Ovary (tissue), 9 donors: ENCODE measurements around the gene TNFRSF1B. TPM values are rescaled to one million over a fixed set of nuclear protein-coding genes. Genes with fewer than 3 reads are reported as not detected.

Source experiments
- DNase-seq, 5 donors: peaks; one replicate each; pipeline ENCODE4 v3.0.0-alpha.2; 2019 to 2020
- H3K27ac ChIP-seq, 2 donors: fragments of 200-600 bp; one replicate each; pipeline versions ENCODE4 v1.5.1 to v1.8.0; 2019 to 2022
- H3K27me3 ChIP-seq: fragments of 200-600 bp; one replicate; pipeline ENCODE4 v1.8.0; 2022
- H3K36me3 ChIP-seq: fragments of 200-600 bp; sonication (generic); one replicate; pipeline ENCODE4 v1.5.1; 2019
- H3K4me1 ChIP-seq: one replicate; pipeline ENCODE4 v1.8.1; 2013; ENCODE audit warnings: mild to moderate bottlenecking, moderate library complexity; ENCODE audit not compliant: insufficient read depth
- H3K4me3 ChIP-seq: fragments of 200-600 bp; sonication (generic); one replicate; pipeline ENCODE4 v1.5.1; 2017
- H3K9me3 ChIP-seq, 2 donors: fragments of 200-600 bp in 1 of 2; sonication (generic) in 1 of 2; one replicate each; pipeline versions ENCODE4 v1.5.1 to v1.8.1; 2013 to 2019; ENCODE audit warnings: mild to moderate bottlenecking in 1 of 2, moderate library complexity in 1 of 2
- EP300 ChIP-seq: sonication (generic); formaldehyde crosslinking; IDR thresholded peaks from one replicate; pipeline ENCODE4 v1.6.1; 2017; ENCODE audit warnings: antibody characterized with exemption
- POLR2A ChIP-seq: fragments of 450-650 bp; IDR thresholded peaks from one replicate; pipeline ENCODE4 v1.6.1; 2017; ENCODE audit warnings: antibody characterized with exemption, mild to moderate bottlenecking, moderate library complexity
- WGBS, 3 donors: extraction: QIAGEN DNeasy Blood & Tissue Kit in 1 of 3; methylation state at CpG; one replicate each; pipeline versions ENCODE4 v1.1.5 to v1.1.7; 2013 to 2017; 5-methylcytosine and 5-hydroxymethylcytosine counted together
- intact Hi-C, 4 donors: fragments of 100-400 bp; cut with DNase I; formaldehyde crosslinking; loops; one replicate each; pipeline versions ENCODE4 v1.11.0 to v1.15.1; 2022 to 2023
- polyA plus RNA-seq, 2 donors: library from polyadenylated mRNA; stranded (reverse); fragments of 200-250 nt in 1 of 2; fragments of 350-450 nt in 1 of 2; fragmentation: Illumina TruSeq in 1 of 2; extraction: RNeasy Lipid Tissue Mini Kit (QIAGEN cat#74804) in 1 of 2; gene quantifications; one replicate each; pipeline ENCODE4 v1.2.3, GENCODE V29; 2013 to 2014
- total RNA-seq, 7 donors: library from RNA; depleted of rRNA in 2 of 7; stranded (reverse); fragments of >200 nt in 2 of 7; fragmentation: NEBNext Ultra II Directional in 3 of 7; extraction: Animal tissue kit (Norgen Biotek cat#: 25700) in 3 of 7; gene quantifications; one replicate each; pipeline versions ENCODE4 v1.1.0 to v1.2.4, GENCODE V29; 2016 to 2023
- TF ChIP-seq, protein P1 (sequence below), 3 donors: fragments of 450-650 bp in 2 of 3; fragments of 200-600 bp in 1 of 3; IDR thresholded peaks; one replicate each; pipeline versions ENCODE4 v1.5.1 to v1.8.0; 2016 to 2022; ENCODE audit warnings: antibody characterized with exemption in 3 of 3, mild to moderate bottlenecking in 1 of 3
- donor health status: DM: no; HTN: no; CAD: no; lungs with moderate emphysema.
- donor health status: DM: no; HTN: no; CAD: no.
- donor health status: Bipolar disorder and iron deficiency.
- donor health status: DM: yes; HTN: yes; CAD: no.
- donor health status: DM: no; HTN: no; CAD: no.
- donor health status: DM: yes; HTN: yes; CAD: no.

The TNFRSF1B gene
- total and polyA plus RNA-seq, 9 donors: 10.3 to 27.6 (median 18.7) TPM

- WGBS, 3 donors: 85 to 88% (median 87%) methylated on average over 7 of the region's 7 CpGs
- Histone ChIP-seq H3K4me3 (no peak overlapping the region), H3K9me3 (no peaks in the 10 kb centered on the region), H3K27ac (no peak overlapping the region), H3K4me1 (peaks cover 13% of the 10 kb centered on the region), H3K36me3 (no peaks in the 10 kb centered on the region), H3K27me3 (no peaks in the 10 kb centered on the region)
- no peak for DNase-seq
- intact Hi-C loops: no loop called here
- TF ChIP-seq EP300: no peak
- no peak for TF ChIP-seq POLR2A
- TF ChIP-seq, protein P1, sequence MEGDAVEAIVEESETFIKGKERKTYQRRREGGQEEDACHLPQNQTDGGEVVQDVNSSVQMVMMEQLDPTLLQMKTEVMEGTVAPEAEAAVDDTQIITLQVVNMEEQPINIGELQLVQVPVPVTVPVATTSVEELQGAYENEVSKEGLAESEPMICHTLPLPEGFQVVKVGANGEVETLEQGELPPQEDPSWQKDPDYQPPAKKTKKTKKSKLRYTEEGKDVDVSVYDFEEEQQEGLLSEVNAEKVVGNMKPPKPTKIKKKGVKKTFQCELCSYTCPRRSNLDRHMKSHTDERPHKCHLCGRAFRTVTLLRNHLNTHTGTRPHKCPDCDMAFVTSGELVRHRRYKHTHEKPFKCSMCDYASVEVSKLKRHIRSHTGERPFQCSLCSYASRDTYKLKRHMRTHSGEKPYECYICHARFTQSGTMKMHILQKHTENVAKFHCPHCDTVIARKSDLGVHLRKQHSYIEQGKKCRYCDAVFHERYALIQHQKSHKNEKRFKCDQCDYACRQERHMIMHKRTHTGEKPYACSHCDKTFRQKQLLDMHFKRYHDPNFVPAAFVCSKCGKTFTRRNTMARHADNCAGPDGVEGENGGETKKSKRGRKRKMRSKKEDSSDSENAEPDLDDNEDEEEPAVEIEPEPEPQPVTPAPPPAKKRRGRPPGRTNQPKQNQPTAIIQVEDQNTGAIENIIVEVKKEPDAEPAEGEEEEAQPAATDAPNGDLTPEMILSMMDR (IDR thresholded peaks at IDR 0.05): no peak
Measured at GRCh38 chr1:12180903-12181302, 14.1 kb downstream of the TNFRSF1B start.

- Histone ChIP-seq H3K27ac (no peak overlapping the region), H3K36me3 (no peaks in the 10 kb centered on the region), H3K4me1 (peaks cover 15% of the 10 kb centered on the region), H3K4me3 (no peak overlapping the region), H3K27me3 (no peaks in the 10 kb centered on the region), H3K9me3 (no peaks in the 10 kb centered on the region)
- intact Hi-C loops: no loop called here
- no peak for TF ChIP-seq EP300
- no peak for TF ChIP-seq POLR2A
- TF ChIP-seq, protein P1 (IDR thresholded peaks at IDR 0.05): no peak
- 96 to 97% (median 96%) methylated on average over 7 of the region's 7 CpGs for WGBS, 3 donors
- DNase-seq: no peak
Measured at GRCh38 chr1:12181568-12181967, 14.8 kb downstream of the TNFRSF1B start.

GRCh38 chr1:12182410-12182984 lies 15.7 kb downstream of the TNFRSF1B start:
- no peak overlapping the region for H3K27ac ChIP-seq
- intact Hi-C loops: no loop called here
- DNase-seq: no peak

DNA sequence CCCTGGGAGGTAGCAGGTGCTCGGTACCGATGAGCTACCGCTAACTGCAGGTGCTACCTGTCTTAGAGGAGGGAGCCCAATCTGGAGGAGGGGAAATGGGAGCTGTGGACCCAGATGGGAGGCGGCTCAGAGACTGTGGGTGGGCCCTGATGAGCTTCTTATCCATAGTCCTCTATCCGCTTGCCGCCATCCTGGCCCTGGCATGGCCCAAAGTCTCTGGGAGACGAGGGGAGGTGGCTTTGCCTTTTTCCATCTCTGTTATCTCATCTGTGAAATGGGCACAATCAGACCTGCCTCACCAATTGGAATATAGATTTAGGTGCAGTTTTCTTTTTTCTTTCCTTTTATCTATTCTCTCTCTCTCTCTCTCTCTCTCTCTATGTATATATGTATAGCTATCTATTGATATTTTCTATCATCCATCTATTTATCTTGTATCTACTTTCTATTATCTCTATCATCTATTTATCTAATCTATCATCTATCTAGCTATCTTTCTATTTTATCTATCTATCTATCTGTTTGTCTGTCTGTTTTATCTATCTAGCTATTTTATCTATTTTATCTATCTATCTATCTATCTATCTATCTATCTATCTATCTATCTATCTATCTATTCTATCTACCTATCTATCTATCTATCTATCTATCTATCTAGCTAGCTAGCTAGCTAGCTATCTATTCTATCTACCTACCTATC lies 16.5 kb downstream of the TNFRSF1B start:
- H3K9me3 ChIP-seq: no peaks in the 10 kb centered on the region
- H3K27ac ChIP-seq: peak overlapping the region; percentile 22 to 71
- intact Hi-C loops: no loop called here

More at GRCh38 chr1:12182410-12182984, 15.7 kb downstream of the TNFRSF1B start:
- no peaks in the 10 kb centered on the region for H3K36me3 ChIP-seq
- no peak for TF ChIP-seq POLR2A
- TF ChIP-seq EP300: no peak
- TF ChIP-seq, protein P1 (IDR thresholded peaks at IDR 0.05): no peak
- H3K27me3 ChIP-seq: no peaks in the 10 kb centered on the region
- WGBS, 3 donors: 60 to 70% (median 65%) methylated on average over 4 of the region's 4 CpGs
- no peaks in the 10 kb centered on the region for H3K9me3 ChIP-seq
- H3K4me3 ChIP-seq: no peak overlapping the region
- peaks cover 15% of the 10 kb centered on the region for H3K4me1 ChIP-seq

More for the DNA sequence above, 16.5 kb downstream of the TNFRSF1B start:
- Histone ChIP-seq H3K27me3 (no peaks in the 10 kb centered on the region), H3K36me3 (no peaks in the 10 kb centered on the region), H3K4me3 (no peak overlapping the region), H3K4me1 (peaks cover 15% of the 10 kb centered on the region)
- peak in 1 of 5 donors; percentile 23 for DNase-seq
- no peak for TF ChIP-seq POLR2A
- WGBS, 3 donors: 74 to 97% (median 93%) methylated on average over 7 of the region's 7 CpGs
